SW480 (cell line): ENCODE results near the gene XRN2.
"Not testable (repeated sequence)": the region's sequence is repeated elsewhere in the genome, so short reads cannot be mapped to it uniquely, and the experiment has no call there.

Experiments used
- DNase-seq: peaks from one replicate; pipeline ENCODE4 v3.0.0-alpha.2; 2016; ENCODE audit warnings: low spot score

Gene XRN2

GRCh38 chr20:21344206-21344900 lies 41.2 kb downstream of the XRN2 start:
- no peak for DNase-seq

DNA sequence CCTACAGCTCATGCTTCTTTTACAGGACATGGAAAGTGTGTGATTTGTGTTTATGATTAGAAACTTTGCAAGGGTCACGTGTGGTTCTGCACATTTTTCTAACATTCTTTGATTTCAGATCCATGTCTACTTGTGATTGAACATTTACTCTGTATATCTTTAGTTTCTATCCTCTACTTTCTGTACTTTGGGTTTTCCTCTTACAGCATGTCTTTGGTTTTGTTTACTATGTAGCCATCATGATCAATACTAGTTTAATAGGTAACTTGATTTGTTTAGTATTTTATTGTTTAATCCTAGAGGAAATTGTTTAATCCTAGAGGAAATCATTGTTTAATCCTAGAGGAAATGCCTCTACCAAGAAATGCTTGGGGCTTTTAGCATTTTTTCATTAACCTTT lies 41.8 kb downstream of the XRN2 start:
- no peak for DNase-seq

DNA sequence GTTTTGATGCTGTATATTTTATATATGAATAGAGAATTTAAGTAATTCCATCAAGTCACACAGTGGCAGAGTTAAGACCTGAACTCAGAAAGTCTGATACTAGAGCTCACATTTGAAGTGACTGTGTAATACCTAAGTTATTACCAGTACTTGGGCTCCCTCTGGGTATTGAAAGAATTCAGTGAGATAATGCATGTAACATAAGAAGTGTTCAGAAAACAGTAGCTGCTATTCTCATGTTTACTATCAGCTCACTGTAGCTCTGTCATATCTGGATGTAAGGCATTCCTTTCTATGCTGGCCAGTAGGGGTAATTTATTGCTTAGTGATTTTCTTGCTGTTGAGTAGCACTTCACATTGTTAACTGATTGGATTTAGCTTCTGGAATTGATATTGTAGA lies 49.6 kb downstream of the XRN2 start:
- DNase-seq = no peak

- DNase-seq = no peak
Measured at GRCh38 chr20:21353236-21353635, 50.1 kb downstream of the XRN2 start.

DNA sequence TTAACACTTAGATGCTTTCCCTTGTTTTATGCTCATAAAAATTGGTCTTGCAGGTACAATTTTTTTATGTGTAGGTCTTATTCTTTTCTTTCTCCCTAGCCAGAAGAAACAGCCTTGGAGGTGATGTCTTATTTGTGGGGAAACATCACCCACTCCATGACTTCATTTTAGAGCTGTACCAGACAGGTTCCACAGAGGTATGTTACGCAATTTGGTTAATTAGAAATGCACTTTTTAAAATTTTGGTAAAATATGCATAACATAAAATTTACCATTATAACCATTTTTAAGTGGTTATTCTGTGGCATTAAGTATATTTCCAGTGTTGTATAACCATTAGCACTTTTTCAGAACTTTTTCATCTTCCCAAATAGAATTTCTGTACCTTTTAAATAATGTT lies 52.9 kb downstream of the XRN2 start:
- DNase-seq = no peak

DNA sequence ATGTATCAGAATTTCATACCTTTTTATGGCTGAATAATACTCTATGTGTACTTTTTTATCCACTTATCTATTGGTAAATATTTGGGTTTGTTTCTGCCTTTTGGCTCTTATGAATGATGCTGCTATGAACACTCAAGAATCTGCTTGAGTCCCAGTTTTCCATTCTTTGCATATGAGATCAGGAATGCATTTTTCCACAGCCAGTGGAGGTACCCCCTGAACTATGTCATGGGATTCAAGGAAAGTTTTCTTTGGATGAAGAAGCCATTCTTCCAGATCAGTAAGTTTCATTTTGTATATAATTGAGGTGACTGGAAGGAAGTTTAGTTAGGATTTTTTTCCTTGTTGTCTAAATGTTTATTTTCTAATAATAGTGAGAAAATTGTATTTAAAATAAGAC lies 53.3 kb downstream of the XRN2 start:
- DNase-seq = no peak

DNA sequence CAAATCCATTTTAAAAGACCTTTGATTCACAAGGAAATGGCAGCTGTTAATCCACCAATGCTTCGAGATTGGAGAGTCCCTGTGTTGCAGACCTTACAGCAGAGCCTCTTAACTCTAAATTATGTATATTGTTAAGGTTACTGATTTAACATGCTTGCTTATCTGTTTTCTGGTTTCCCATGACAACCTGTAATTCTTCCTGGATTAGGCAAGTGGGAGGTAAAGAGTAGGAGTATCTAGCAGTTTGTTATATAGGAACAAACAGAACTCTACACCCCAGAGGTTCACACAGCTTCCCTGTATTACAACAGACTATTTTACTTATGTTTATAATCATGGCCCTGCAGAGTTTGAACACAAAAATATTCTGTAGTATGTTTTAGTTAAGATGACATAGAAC lies 54.7 kb downstream of the XRN2 start:
- DNase-seq = no peak

- no peak for DNase-seq
Measured at GRCh38 chr20:21358737-21359136, 55.6 kb downstream of the XRN2 start.

DNA sequence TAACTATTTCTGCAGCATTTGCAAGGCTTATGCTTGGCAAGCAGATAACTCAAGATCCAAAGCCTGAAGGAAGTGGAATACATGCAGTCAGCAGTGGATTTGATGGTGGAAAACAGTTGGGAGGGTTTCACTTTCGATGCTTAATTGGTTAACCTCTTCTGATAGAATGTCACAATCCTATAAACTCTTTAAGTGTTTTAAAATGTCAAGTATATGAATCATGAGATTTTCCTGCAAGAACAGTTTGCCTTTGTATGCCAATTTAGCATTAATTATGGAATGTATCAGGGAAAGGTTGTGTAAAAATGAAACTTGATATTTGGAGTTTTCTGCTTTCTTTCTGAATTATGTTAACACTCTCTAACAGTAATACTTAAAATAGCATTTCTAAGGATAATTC lies 57.6 kb downstream of the XRN2 start:
- no peak for DNase-seq

DNA sequence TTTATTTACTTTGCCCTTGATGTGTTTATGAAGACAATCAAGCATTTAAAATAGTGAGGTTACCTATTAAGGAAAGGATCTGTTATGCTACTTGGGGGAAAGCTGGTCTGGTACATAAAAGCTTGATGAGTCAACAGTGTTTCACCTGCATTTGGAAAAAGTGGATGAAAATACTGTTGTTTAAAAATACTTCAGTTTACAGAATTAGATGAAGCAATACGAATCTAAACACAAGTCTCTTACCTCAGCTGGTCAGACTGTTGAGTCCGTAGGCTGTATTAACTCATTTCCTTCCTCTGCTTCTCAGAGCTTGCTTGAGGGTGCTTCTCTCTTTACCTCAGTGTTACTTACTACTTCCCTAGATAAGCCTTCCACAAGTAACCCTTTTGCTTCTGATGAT lies 58.1 kb downstream of the XRN2 start:
- no peak for DNase-seq

DNA sequence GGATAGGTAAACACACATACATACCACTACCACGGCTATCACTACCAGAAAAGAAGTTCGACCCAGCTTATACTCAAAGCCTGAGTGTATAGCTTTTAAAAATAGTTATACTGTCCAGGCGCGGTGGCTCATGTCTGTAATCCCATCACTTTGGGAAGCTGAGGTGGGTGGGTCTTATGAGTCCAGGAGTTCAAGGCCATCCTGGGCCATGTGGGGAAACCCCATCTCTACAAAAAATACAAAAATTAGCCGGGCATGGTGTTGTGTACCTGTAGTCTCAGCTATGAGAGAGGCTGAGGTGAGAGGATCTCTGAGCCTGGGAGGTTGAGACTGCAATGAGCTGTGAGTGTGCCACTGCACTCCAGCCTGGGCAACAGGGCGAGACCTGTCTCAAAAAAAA lies 61.3 kb downstream of the XRN2 start:
- DNase-seq = no peak

DNA sequence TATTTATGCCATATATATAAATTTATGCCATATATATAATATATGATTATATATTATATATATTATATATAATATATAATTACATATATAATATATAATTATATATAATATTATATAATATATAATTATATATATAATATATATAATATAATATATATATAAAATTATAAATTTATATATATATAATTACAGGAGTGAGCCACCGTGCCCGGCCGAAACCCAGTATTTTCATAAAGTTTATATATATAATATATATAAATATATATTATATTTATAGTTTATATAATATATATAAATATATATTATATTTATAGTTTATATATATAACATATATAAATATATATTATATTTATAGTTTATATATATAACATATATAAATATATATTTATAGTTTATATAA lies 62.6 kb downstream of the XRN2 start:
- DNase-seq = no peak

GRCh38 chr20:21366273-21366672 lies 63.1 kb downstream of the XRN2 start:
- not testable (repeated sequence) for DNase-seq

DNA sequence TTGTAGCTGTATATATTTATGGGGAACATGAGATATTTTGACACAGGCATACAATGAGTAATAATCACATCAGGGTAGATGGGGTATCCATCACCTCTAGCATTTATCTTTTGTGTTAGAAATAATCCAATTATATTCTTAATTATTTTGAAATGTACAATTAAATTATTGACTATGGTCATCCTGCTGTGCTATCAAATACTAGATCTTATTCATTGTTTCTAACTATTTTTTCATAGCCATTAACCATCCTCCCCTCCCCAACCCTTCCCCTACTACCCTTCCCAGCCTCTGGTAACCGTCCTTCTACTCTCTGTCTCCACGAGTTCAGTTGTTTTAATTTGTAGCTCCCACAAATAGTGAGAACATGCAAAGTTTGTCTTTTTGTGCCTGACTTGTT lies 65.7 kb downstream of the XRN2 start:
- DNase-seq = no peak

GRCh38 chr20:21371193-21371592 lies 68.1 kb downstream of the XRN2 start:
- DNase-seq = no peak

DNA sequence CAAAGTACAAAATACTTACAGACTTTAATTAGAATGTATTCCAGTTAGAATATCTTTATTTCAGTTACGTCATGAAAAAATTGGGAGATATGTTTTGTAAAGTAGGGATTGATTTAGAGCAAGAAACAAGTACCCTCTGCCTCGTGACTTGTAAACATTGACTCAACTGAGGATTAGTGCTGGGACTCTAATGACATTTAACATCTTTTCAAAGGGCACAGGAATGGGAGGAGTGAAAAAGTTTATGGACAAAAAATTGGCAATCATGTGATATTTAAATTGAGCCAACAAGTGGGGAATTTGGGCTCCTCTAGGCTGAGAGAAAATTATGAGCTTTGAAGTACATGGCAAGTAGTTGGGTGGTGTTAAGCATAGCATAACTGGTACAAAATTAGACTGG lies 68.9 kb downstream of the XRN2 start:
- no peak for DNase-seq

- DNase-seq = no peak
Measured at GRCh38 chr20:21373436-21373835, 70.3 kb downstream of the XRN2 start.

GRCh38 chr20:21376626-21377025 lies 73.5 kb downstream of the XRN2 start:
- no peak for DNase-seq

GRCh38 chr20:21377701-21378100 lies 74.6 kb downstream of the XRN2 start:
- no peak for DNase-seq

GRCh38 chr20:21378259-21378658 lies 75.1 kb downstream of the XRN2 start:
- DNase-seq = no peak

DNA sequence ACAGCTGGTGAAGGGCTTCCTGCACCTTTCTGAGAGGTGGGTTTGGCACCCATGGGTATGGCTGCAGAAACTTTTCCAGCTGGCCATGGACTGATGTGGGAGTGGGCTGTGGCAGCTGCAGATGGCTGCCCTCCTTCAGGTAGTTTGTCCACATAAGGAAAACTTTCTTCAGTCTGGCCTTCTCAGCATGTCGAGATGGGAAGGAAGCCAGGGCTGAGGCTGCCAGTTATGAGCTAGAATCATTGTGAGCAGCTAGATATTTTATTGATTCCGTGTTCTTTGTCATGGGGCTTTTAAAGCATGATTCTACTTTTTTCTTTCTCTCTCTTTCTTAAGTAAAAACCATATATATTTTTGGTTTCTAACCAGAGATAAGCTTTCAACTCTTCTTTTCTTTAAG lies 77.6 kb downstream of the XRN2 start:
- no peak for DNase-seq

- no peak for DNase-seq
Measured at GRCh38 chr20:21381619-21382018, 78.5 kb downstream of the XRN2 start.

- no peak for DNase-seq
Measured at GRCh38 chr20:21384308-21384892, 81.3 kb downstream of the XRN2 start.

GRCh38 chr20:21386111-21386510 lies 83.0 kb downstream of the XRN2 start:
- DNase-seq = no peak
